Duodenal mucosa (tissue), 2 donors: ENCODE results near the gene PLCH2.

Source experiments
- H3K27ac ChIP-seq: one replicate; pipeline ENCODE4 v1.7.0; 2013; ENCODE audit warnings: low read depth, low read length
- H3K27me3 ChIP-seq, 2 donors: one replicate each; pipeline ENCODE4 v1.7.0; 2013; ENCODE audit warnings: low read length in 2 of 2, control low read depth in 1 of 2; ENCODE audit not compliant: insufficient read depth in 2 of 2, control insufficient read depth in 1 of 2
- H3K36me3 ChIP-seq, 2 donors: one replicate each; pipeline ENCODE4 v1.7.0; 2013; ENCODE audit warnings: low read length in 2 of 2, control low read depth in 1 of 2; ENCODE audit not compliant: insufficient read depth in 2 of 2, control insufficient read depth in 1 of 2
- H3K4me1 ChIP-seq, 2 donors: one replicate each; pipeline ENCODE4 v1.7.0; 2013; ENCODE audit warnings: low read length in 2 of 2, control low read depth in 1 of 2; ENCODE audit not compliant: insufficient read depth in 2 of 2, control insufficient read depth in 1 of 2
- H3K4me3 ChIP-seq, 2 donors: one replicate each; pipeline ENCODE4 v1.7.0; 2013; ENCODE audit warnings: low read length in 2 of 2, low read depth in 1 of 2
- H3K9ac ChIP-seq, 2 donors: one replicate each; pipeline ENCODE4 v1.7.0; 2013; ENCODE audit warnings: low read length in 2 of 2, low read depth in 1 of 2
- H3K9me3 ChIP-seq, 2 donors: one replicate each; pipeline ENCODE4 v1.7.0; 2013; ENCODE audit warnings: low read length in 2 of 2, control low read depth in 1 of 2; ENCODE audit not compliant: control insufficient read depth in 1 of 2

The PLCH2 gene

DNA sequence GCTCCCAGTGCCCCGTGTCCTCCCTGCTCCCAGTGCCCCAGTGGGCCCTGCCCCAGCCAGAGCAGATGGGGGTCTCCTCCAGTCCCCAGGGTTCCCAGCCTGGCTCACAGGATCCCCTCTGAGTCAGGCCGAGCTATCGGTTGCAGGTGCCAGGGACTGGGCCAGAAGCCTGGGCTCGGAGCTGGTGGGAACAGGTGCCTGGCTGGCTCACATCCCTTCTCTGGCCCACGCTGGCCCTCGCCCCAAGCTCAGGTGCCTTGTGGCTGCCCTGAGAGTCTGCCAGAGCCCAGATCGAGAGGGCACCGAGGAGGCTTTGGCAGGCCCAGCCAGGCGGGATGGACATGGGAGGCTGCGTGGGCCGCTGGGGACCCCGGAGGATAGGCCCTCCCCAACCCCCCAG is 18.9 kb downstream of the PLCH2 start:
- Histone ChIP-seq H3K9me3 (no peaks in the 10 kb centered on the region), H3K36me3 (no peaks in the 10 kb centered on the region), H3K4me1 (no peaks in the 10 kb centered on the region), H3K4me3 (no peak overlapping the region), H3K9ac (no peak overlapping the region), H3K27ac (no peak overlapping the region), H3K27me3 (peaks cover 0 to 4% of the 10 kb centered on the region in 2 donors)

DNA sequence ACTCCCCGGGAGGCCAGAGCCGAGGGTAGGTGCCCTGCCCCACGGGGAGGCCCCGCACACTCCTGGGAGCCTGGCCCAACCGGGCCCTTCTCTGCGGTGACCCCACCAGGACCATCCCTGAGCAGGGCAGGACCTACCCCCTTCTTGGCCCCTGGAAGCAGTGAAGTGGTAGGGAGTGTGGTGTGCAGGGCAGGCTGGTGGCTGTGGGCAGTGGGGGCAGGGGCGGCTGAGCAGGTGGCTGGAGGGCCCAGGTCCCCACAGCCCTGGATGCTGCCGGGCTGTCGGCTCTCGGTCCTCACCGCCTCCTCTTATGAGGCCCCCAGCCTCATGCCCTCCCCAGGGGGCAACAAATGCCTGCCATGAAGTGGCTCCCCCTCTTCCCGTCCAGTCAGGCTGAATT is 19.5 kb downstream of the PLCH2 start:
- Histone ChIP-seq H3K9me3 (no peaks in the 10 kb centered on the region), H3K27ac (no peak overlapping the region), H3K9ac (no peak overlapping the region), H3K36me3 (no peaks in the 10 kb centered on the region), H3K4me3 (no peak overlapping the region), H3K4me1 (no peaks in the 10 kb centered on the region), H3K27me3 (peaks cover 0 to 4% of the 10 kb centered on the region in 2 donors)

DNA sequence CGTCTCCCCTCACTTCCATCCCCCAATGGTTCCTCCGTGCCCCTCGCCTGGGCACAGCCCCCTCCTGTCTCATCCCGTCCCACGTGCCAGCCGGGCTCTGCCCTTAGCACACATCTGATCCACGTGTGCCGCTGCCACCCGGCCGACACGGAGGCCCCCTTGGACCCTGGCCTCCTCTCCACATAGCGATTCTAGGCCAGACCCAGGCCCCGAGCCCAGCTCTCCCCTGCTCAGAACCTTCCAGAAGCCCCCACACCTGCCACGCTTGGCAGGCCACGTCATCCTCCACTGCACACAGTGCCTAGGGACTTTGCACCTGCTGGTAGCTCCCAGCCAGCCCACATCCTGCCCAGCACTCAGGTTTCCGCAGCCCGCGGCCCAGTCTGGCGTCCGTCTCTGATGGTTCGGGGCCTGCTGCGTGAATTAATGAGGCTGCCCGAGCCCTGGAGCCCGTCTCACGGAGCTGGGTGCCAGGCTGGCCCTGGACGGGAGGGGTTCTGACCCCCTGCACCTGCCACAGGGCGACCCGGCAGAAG is 20.1 kb downstream of the PLCH2 start:
- no peaks in the 10 kb centered on the region for H3K36me3 ChIP-seq
- H3K4me3 ChIP-seq: no peak overlapping the region
- H3K9ac ChIP-seq: no peak overlapping the region
- peaks cover 0 to 4% of the 10 kb centered on the region in 2 donors for H3K27me3 ChIP-seq
- no peak overlapping the region for H3K27ac ChIP-seq
- no peaks in the 10 kb centered on the region for H3K9me3 ChIP-seq
- H3K4me1 ChIP-seq: no peaks in the 10 kb centered on the region

DNA sequence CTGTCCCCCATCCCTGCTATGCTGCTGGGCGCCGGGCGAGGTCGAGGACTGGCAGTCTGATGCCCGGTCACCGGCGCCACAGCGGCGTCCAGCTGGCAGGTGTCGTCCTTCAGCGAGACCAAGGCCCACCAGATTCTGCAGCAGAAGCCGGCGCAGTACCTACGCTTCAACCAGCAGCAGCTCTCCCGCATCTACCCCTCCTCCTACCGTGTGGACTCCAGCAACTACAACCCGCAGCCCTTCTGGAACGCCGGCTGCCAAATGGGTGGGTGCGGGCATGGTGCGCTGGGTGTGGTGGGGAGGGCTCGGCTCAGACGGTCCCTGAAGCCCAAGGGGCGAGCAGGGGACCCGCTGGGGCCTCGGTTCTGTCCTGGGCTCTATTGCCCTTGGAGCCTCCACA is 20.7 kb downstream of the PLCH2 start:
- Histone ChIP-seq H3K36me3 (no peaks in the 10 kb centered on the region), H3K4me1 (no peaks in the 10 kb centered on the region), H3K27ac (no peak overlapping the region), H3K9me3 (no peaks in the 10 kb centered on the region), H3K27me3 (peaks cover 0 to 4% of the 10 kb centered on the region in 2 donors), H3K4me3 (no peak overlapping the region), H3K9ac (no peak overlapping the region)

DNA sequence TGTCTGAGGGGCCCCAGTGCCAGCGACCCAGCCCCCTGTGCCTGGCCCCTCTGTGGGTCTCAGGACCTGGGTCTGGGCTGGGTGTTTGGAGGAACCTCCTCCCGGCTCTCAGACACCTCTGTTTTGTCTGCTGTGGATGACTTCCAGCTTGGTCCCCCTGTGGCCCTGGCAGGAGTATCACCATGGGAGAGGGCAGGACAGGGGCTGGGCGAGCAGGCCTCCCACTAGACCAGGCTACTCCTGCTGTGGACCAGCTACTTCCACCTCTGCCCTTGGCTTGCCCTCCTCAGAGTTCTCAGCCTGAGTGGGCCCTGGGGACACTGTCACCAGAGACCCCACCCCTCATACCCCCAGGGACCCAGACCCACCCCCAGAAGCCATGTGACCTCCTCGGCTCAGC is 21.8 kb downstream of the PLCH2 start:
- Histone ChIP-seq H3K27ac (no peak overlapping the region), H3K9ac (no peak overlapping the region), H3K36me3 (no peaks in the 10 kb centered on the region), H3K9me3 (no peaks in the 10 kb centered on the region), H3K4me1 (no peaks in the 10 kb centered on the region), H3K4me3 (no peak overlapping the region), H3K27me3 (peaks cover 0 to 4% of the 10 kb centered on the region in 2 donors)

DNA sequence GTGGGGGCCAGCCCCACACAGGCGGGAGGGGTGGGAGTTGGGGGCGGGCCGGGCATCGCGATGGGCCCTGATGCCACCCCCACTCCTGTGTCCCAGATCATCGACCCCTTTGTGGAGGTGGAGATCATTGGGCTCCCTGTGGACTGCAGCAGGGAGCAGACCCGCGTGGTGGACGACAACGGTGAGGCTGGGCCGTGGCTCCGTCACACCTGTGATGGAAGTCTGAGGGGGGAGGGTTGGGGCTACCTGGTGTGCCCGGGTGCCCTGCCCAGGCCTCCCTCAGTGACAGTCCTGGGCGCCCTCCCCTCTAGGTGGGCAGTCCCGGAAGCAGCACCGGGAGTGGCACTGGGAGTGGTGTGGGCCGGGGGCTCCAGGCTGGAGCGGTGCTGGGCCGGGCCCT is 22.6 kb downstream of the PLCH2 start:
- Histone ChIP-seq H3K9me3 (no peaks in the 10 kb centered on the region), H3K4me1 (no peaks in the 10 kb centered on the region), H3K27ac (no peak overlapping the region), H3K27me3 (peaks cover 0 to 4% of the 10 kb centered on the region in 2 donors), H3K9ac (no peak overlapping the region), H3K36me3 (no peaks in the 10 kb centered on the region), H3K4me3 (no peak overlapping the region)

DNA sequence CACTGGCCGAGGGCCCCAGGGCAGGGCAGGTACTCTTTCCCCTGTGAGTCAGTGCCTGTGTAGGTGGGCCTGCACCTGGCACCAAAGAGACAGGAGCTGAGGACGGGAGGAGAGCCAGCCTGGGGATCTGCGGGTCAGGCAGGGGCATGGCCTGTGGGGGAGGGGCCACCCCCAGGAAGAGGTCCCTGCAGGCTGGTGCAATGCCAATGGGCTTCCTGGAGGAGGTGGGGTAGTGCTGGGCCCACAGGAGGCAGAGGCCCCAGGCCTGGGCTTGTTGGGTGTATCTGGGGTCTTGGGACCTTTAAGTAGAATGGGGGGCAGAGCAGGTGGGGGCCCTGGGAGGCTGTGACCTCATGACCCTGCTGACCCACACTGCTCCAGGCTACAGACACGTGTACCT is 23.2 kb downstream of the PLCH2 start:
- H3K4me1 ChIP-seq: no peaks in the 10 kb centered on the region
- no peaks in the 10 kb centered on the region for H3K36me3 ChIP-seq
- no peaks in the 10 kb centered on the region for H3K9me3 ChIP-seq
- no peak overlapping the region for H3K27ac ChIP-seq
- peaks cover 0 to 8% of the 10 kb centered on the region in 2 donors for H3K27me3 ChIP-seq
- no peak overlapping the region for H3K4me3 ChIP-seq
- H3K9ac ChIP-seq: no peak overlapping the region

DNA sequence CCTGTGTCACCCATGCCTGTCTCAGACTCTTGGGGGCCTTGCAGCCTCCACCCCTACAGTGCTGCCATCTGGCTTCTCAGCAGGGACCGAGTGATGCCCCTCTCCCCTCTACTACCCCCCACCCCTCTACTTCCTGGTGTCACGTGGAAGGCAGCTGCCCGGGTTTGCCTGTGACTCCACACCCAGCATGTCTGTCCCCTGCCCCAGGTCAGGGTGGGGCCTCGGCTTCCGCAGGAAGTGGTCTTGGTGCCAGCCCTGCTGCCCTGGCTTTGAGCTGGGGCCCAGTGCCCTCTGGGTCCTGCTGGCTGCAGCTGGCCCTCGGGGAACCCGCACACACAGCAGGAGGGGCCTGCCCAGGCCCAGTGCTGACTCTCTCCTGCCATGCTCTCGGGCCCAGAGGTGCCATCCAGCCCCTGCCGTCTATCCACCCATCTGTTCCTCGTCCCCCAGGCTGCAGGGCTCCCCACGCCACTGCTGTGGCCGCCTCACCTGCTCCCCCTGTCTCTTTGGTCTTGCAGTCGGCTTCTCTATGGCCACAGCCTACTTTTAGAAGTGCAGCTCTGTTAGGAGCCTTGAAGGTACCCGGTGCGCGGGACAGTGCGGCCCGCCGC is 24.0 kb downstream of the PLCH2 start:
- Histone ChIP-seq H3K27ac (no peak overlapping the region), H3K36me3 (no peaks in the 10 kb centered on the region), H3K4me3 (no peak overlapping the region), H3K27me3 (peaks cover 0 to 12% of the 10 kb centered on the region in 2 donors), H3K9ac (no peak overlapping the region), H3K4me1 (no peaks in the 10 kb centered on the region), H3K9me3 (no peaks in the 10 kb centered on the region)

DNA sequence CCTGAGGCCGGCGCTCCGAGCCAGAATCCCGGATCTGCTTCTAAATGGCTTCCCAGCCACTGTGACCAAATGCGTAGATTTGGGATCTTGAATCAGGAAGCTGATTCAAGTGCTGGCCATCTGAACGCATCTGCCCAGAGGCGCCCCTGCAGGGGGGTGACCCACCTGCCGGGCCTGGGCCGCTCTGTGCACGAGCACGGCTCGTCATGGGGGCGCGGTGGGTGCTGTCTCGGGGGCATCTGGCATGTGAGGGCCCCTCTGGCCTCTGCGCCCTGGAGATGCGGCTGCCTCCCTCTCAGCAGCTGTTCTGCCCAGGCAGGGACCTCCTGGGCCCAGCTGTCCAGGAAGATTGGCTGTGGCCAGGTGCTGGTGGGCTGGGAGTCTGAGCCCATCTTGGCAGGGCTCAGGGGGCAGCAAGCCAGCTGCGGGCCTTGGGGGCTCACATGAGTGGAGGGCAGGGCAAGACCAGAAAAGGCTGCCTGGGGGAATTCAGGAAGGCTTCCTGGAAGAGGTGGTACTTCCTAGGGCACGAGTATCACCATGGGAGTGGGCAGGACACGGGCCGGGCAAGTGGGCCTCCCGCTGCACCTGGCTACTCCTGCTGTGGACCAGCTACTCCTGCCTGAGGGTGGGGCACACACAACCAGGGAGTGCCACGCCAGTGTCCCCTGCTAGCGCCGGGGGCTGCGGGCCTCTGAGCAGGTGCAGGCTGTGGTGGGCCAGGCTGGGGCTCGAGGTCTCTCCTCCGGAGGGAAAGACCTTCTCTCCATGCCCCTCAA is 25.1 kb downstream of the PLCH2 start:
- no peaks in the 10 kb centered on the region for H3K36me3 ChIP-seq
- no peak overlapping the region for H3K27ac ChIP-seq
- peaks cover 0 to 17% of the 10 kb centered on the region in 2 donors for H3K27me3 ChIP-seq
- H3K4me1 ChIP-seq: no peaks in the 10 kb centered on the region
- no peaks in the 10 kb centered on the region for H3K9me3 ChIP-seq
- H3K4me3 ChIP-seq: no peak overlapping the region
- H3K9ac ChIP-seq: no peak overlapping the region

DNA sequence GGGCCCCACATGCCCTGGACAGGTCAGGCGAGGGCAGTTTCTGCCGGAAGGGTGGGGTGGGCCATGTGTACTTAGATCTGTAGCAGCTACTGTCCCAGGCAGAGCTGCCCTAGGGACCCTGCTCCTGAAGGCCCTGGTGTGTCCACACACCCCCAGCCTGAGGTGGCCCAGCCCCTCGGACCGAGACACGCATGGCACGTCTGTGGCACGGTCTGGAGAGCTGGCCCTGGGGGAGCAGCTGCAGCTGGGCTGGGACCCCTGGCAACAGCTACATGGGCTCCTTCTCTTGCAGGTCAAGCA is 25.7 kb downstream of the PLCH2 start:
- Histone ChIP-seq H3K9ac (no peak overlapping the region), H3K4me1 (no peaks in the 10 kb centered on the region), H3K4me3 (no peak overlapping the region), H3K9me3 (no peaks in the 10 kb centered on the region), H3K36me3 (no peaks in the 10 kb centered on the region), H3K27ac (no peak overlapping the region), H3K27me3 (peaks cover 0 to 17% of the 10 kb centered on the region in 2 donors)
